GM12878 (cell line): ENCODE results near the gene SURF2. TPM values are rescaled to one million over a fixed set of nuclear protein-coding genes. Genes with fewer than 3 reads are reported as not detected.

ENCODE experiments used
- BHLHE40 ChIP-seq, 2 experiments: fragments of 450-650 bp in 1 of 2; IDR thresholded peaks; 2 replicates each; pipeline ENCODE4 v1.6.1; 2011 to 2017; ENCODE audit warnings: low read depth in 2 of 2, borderline replicate concordance in 1 of 2, improper control_type of control experiment in 1 of 2, low read length in 1 of 2, mild to moderate bottlenecking in 1 of 2
- CHD2 ChIP-seq: IDR thresholded peaks from 2 replicates; pipeline ENCODE4 v1.6.1; 2011; ENCODE audit warnings: low read depth, low read length, improper control_type of control experiment, borderline replicate concordance
- GATAD2B ChIP-seq: fragments of 450-650 bp; conservative IDR thresholded peaks from 2 replicates; pipeline ENCODE4 v1.6.1; 2017; ENCODE audit warnings: low read depth, mild to moderate bottlenecking, moderate library complexity
- HCFC1 ChIP-seq: fragments of 150-350 bp; IDR thresholded peaks from 2 replicates; pipeline ENCODE4 v1.6.1; 2014; ENCODE audit warnings: low read length
- JUNB ChIP-seq: IDR thresholded peaks from 2 replicates; pipeline ENCODE4 v1.6.1; 2016; ENCODE audit warnings: antibody characterized with exemption, mild to moderate bottlenecking
- JUND ChIP-seq: IDR thresholded peaks from 2 replicates; pipeline ENCODE4 v1.6.1; 2012; ENCODE audit warnings: low read depth, mild to moderate bottlenecking, low read length, improper control_type of control experiment, moderate library complexity
- LARP7 ChIP-seq: fragments of 450-650 bp; IDR thresholded peaks from 2 replicates; pipeline ENCODE4 v1.6.1; 2017; ENCODE audit warnings: mild to moderate bottlenecking
- MEF2A ChIP-seq: IDR thresholded peaks from 2 replicates; pipeline ENCODE4 v1.6.1; 2011; ENCODE audit warnings: low read depth, mild to moderate bottlenecking, low read length, moderate library complexity; ENCODE audit not compliant: insufficient read depth
- NBN ChIP-seq: fragments of 450-650 bp; IDR thresholded peaks from 2 replicates; pipeline ENCODE4 v1.6.1; 2016
- NFXL1 ChIP-seq: fragments of 450-650 bp; IDR thresholded peaks from 2 replicates; pipeline ENCODE4 v1.6.1; 2017; ENCODE audit warnings: antibody characterized with exemption, mild to moderate bottlenecking, borderline replicate concordance
- POLR2A ChIP-seq: IDR thresholded peaks from 2 replicates; pipeline ENCODE4 v1.6.1; 2011; ENCODE audit warnings: low read depth, mild to moderate bottlenecking, low read length
- RELA ChIP-seq: fragments of 450-650 bp; IDR thresholded peaks from 2 replicates; pipeline ENCODE4 v1.8.0; 2014; ENCODE audit warnings: borderline replicate concordance; ENCODE audit not compliant: partially characterized antibody
- SMAD1 ChIP-seq: fragments of 450-650 bp; IDR thresholded peaks from 2 replicates; pipeline ENCODE4 v1.6.1; 2018; ENCODE audit warnings: mild to moderate bottlenecking, low read depth; ENCODE audit not compliant: partially characterized antibody
- SMARCA5 ChIP-seq: fragments of 450-650 bp; IDR thresholded peaks from 2 replicates; pipeline ENCODE4 v1.6.1; 2017; ENCODE audit warnings: mild to moderate bottlenecking
- SREBF2 ChIP-seq: IDR thresholded peaks from 2 replicates; pipeline ENCODE4 v1.6.1; 2012; ENCODE audit warnings: mild to moderate bottlenecking, low read length
- STAT1 ChIP-seq: fragments of 450-650 bp; conservative IDR thresholded peaks from 2 replicates; pipeline ENCODE4 v1.6.1; 2014; ENCODE audit warnings: antibody characterized with exemption, mild to moderate bottlenecking
- STAT3 ChIP-seq: IDR thresholded peaks from 2 replicates; pipeline ENCODE4 v1.6.1; 2011; ENCODE audit warnings: low read depth, low read length, improper control_type of control experiment
- SUPT20H ChIP-seq: IDR thresholded peaks from 2 replicates; pipeline ENCODE4 v1.6.1; 2011; ENCODE audit warnings: low read depth, mild to moderate bottlenecking, low read length, moderate library complexity, borderline replicate concordance; ENCODE audit not compliant: control insufficient read depth
- ZNF384 ChIP-seq: IDR thresholded peaks from 2 replicates; pipeline ENCODE4 v1.6.1; 2012; ENCODE audit warnings: low read depth, mild to moderate bottlenecking, low read length, improper control_type of control experiment, borderline replicate concordance
- ZSCAN29 ChIP-seq: fragments of 450-650 bp; IDR thresholded peaks from 2 replicates; pipeline ENCODE4 v1.6.1; 2017; ENCODE audit warnings: mild to moderate bottlenecking, moderate library complexity
- polyA plus RNA-seq, 11 experiments: library from polyadenylated mRNA; depleted of rRNA in 4 of 11; unstranded in 6 of 11; stranded (reverse) in 5 of 11; fragments of >200 nt; fragmentation: Nextera tagmentation in 4 of 11; fragmentation: Illumina TruSeq in 1 of 11; extraction: Ambion mirVana in 4 of 11; extraction: Trizol in 1 of 11; gene quantifications; 1 replicate in 1 of 11; 2 replicates in 10 of 11; pipeline versions ENCODE4 v1.2.1 to v1.2.3, GENCODE V29; 2011 to 2016; ENCODE audit warnings: inconsistent platforms in 2 of 11, missing spikeins in 2 of 11, low read depth in 1 of 11
- total RNA-seq, 4 experiments: library from RNA; depleted of rRNA in 3 of 4; stranded (reverse); fragments of >200 nt in 3 of 4; fragmentation: Illumina TruSeq in 1 of 4; extraction: Trizol in 1 of 4; gene quantifications; 2 replicates each; pipeline versions ENCODE4 v1.2.1 to v1.2.3, GENCODE V29; 2013 to 2021
- TF ChIP-seq, protein P1 (sequence below): fragments of 450-650 bp; IDR thresholded peaks from 2 replicates; pipeline ENCODE4 v1.6.1; 2016; ENCODE audit warnings: mild to moderate bottlenecking
- TF ChIP-seq, protein P2 (sequence below): IDR thresholded peaks from 2 replicates; pipeline ENCODE4 v1.6.1; 2012; ENCODE audit warnings: low read depth, low read length, improper control_type of control experiment
- TF ChIP-seq, protein P3 (sequence below): fragments of 150-350 bp; IDR thresholded peaks from 2 replicates; pipeline ENCODE4 v1.6.1; 2014; ENCODE audit warnings: mild to moderate bottlenecking, low read depth, low read length

SURF2 gene
- total and polyA plus RNA-seq, 10 of the 15 experiments (the other 5 are each of a cell fraction or from before 2014, with no cell fraction given), result 4.0 to 41.7 (median 20.8) TPM

DNA sequence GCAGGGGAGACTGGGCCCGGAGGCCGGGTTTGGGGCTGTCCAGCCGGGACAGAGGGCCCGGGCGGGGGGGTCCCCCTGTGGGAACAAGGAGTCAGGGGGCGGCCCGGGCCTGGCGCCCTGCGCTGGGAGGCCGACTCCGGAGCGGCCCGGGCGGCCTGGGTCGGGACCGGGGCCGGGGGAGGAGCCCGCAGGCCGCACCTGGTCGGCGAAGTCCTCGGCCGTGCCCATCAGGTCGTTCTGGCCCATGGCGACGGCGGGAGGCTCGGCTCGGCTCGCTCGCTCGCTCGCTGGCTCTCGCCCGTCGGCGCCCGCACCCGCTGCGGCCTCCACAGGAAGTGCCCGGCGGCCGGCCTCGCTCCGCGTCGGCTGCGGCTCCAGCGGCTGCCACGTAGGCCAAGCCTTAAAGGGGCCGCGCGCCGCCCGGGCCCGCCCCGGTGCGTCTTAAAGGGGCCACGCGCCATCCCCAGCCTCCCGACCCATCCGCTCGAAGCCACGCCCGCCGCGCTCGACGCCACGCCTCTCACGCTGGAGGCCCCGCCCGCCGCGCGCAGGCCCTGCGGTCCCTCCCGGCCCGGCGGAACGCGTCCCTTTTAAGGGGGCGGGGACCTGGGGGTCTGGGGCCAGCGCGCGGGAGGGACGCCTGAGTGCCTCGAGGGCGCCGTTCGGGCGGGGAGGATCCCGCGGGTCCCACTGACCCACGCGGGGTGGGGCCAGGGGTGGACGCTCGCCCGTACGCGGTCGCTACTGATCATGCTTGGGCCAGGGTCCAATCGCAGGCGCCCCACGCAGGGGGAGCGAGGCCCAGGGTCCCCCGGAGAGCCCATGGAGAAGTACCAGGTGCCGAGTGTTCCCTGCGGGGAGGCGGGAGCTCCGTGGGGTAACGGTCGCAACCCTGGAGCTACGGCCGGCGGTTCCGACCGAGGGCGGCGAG is 19.6 kb downstream of the SURF2 start, which contains the start of the genes STKLD1 and SURF4 (continued):
- TF ChIP-seq, protein P1, sequence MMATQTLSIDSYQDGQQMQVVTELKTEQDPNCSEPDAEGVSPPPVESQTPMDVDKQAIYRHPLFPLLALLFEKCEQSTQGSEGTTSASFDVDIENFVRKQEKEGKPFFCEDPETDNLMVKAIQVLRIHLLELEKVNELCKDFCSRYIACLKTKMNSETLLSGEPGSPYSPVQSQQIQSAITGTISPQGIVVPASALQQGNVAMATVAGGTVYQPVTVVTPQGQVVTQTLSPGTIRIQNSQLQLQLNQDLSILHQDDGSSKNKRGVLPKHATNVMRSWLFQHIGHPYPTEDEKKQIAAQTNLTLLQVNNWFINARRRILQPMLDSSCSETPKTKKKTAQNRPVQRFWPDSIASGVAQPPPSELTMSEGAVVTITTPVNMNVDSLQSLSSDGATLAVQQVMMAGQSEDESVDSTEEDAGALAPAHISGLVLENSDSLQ, result no peak
- peak; percentile 98 for TF ChIP-seq GATAD2B
- TF ChIP-seq JUND, result no peak
- TF ChIP-seq MEF2A, result 0 out of 2 replicates have a peak, but pooled peaks have one; percentile 21
- TF ChIP-seq HCFC1, result peak; percentile 54
- peak; percentile 83 for TF ChIP-seq LARP7
- peak; percentile 54 for TF ChIP-seq RELA
- TF ChIP-seq NFXL1, result peak; percentile 76; the same call in 1 of the 2 replicates
- TF ChIP-seq JUNB, result no peak
- no peak for TF ChIP-seq NBN
- no peak for TF ChIP-seq SMAD1
- no peak for TF ChIP-seq CHD2
- TF ChIP-seq, protein P2, sequence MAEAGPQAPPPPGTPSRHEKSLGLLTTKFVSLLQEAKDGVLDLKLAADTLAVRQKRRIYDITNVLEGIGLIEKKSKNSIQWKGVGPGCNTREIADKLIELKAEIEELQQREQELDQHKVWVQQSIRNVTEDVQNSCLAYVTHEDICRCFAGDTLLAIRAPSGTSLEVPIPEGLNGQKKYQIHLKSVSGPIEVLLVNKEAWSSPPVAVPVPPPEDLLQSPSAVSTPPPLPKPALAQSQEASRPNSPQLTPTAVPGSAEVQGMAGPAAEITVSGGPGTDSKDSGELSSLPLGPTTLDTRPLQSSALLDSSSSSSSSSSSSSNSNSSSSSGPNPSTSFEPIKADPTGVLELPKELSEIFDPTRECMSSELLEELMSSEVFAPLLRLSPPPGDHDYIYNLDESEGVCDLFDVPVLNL, result no peak
- no peak for TF ChIP-seq ZSCAN29
- no peak for TF ChIP-seq SUPT20H
- no peak for TF ChIP-seq ZNF384
- peak; percentile 97 for TF ChIP-seq POLR2A
- peak; percentile 61 to 85 for TF ChIP-seq BHLHE40 (IDR thresholded peaks at IDR 0.05; ENCODE audit: borderline replicate concordance in 1 of 2, low read depth in 2 of 2, low read length in 1 of 2)
- 0 out of 2 replicates have a peak, but pooled peaks have one; percentile 54 for TF ChIP-seq STAT1
- TF ChIP-seq SREBF2, result no peak
- TF ChIP-seq SMARCA5, result peak; percentile 79
- no peak for TF ChIP-seq STAT3
- TF ChIP-seq, protein P3, sequence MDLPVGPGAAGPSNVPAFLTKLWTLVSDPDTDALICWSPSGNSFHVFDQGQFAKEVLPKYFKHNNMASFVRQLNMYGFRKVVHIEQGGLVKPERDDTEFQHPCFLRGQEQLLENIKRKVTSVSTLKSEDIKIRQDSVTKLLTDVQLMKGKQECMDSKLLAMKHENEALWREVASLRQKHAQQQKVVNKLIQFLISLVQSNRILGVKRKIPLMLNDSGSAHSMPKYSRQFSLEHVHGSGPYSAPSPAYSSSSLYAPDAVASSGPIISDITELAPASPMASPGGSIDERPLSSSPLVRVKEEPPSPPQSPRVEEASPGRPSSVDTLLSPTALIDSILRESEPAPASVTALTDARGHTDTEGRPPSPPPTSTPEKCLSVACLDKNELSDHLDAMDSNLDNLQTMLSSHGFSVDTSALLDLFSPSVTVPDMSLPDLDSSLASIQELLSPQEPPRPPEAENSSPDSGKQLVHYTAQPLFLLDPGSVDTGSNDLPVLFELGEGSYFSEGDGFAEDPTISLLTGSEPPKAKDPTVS, result no peak
